Nucleus accumbens (tissue), 56 donors: ENCODE results near the gene NR5A2.

Experiments used
- DNase-seq, 56 donors: peaks; one replicate each; lab custom pipeline; 2025; lab: John Stamatoyannopoulos, UW

The NR5A2 gene

GRCh38 chr1:200053646-200054045, 26.1 kb downstream of the NR5A2 start:
- no peak for DNase-seq

GRCh38 chr1:200058341-200058740, 30.8 kb downstream of the NR5A2 start:
- no peak for DNase-seq

- no peak for DNase-seq
Measured at GRCh38 chr1:200062143-200062542, 34.6 kb downstream of the NR5A2 start.

GRCh38 chr1:200072636-200073285, 45.3 kb downstream of the NR5A2 start:
- no peak for DNase-seq

- no peak for DNase-seq
Measured at GRCh38 chr1:200073286-200073637, 45.8 kb downstream of the NR5A2 start.

- peak in 1 of 56 donors; percentile 3 for DNase-seq
Measured at GRCh38 chr1:200075522-200075921, 48.0 kb downstream of the NR5A2 start.

GRCh38 chr1:200075938-200076546, 48.5 kb downstream of the NR5A2 start:
- DNase-seq = peak in 2 of 56 donors; percentile 1 to 61

- no peak for DNase-seq
Measured at GRCh38 chr1:200079232-200079940, 51.9 kb downstream of the NR5A2 start.

GRCh38 chr1:200081151-200081968, 53.9 kb downstream of the NR5A2 start:
- no peak for DNase-seq

GRCh38 chr1:200081969-200082245, 54.4 kb downstream of the NR5A2 start:
- DNase-seq = no peak

GRCh38 chr1:200082329-200082728, 54.8 kb downstream of the NR5A2 start:
- no peak for DNase-seq

- no peak for DNase-seq
Measured at GRCh38 chr1:200090252-200091159, 63.0 kb downstream of the NR5A2 start.

- no peak for DNase-seq
Measured at GRCh38 chr1:200095057-200095577, 67.6 kb downstream of the NR5A2 start.

- no peak for DNase-seq
Measured at GRCh38 chr1:200096774-200097173, 69.3 kb downstream of the NR5A2 start.

- peak in 1 of 56 donors; percentile 2 for DNase-seq
Measured at GRCh38 chr1:200099040-200099439, 71.5 kb downstream of the NR5A2 start.

GRCh38 chr1:200103966-200104583, 76.6 kb downstream of the NR5A2 start:
- DNase-seq = no peak

- DNase-seq = no peak
Measured at GRCh38 chr1:200107004-200107470, 79.5 kb downstream of the NR5A2 start.

- no peak for DNase-seq
Measured at GRCh38 chr1:200108659-200109058, 81.1 kb downstream of the NR5A2 start.

GRCh38 chr1:200112290-200112689, 84.8 kb downstream of the NR5A2 start:
- DNase-seq = no peak
